ACHN (cell line): ENCODE data around the gene RNU4-1.
"Not testable (repeated sequence)": the region's sequence is repeated elsewhere in the genome, so short reads cannot be mapped to it uniquely, and the experiment has no call there.

Experiments
- DNase-seq: peaks from one replicate; pipeline ENCODE4 v3.0.0-alpha.2; 2015
- in situ Hi-C: cut with HindIII; loops from 2 replicates; pipeline ENCODE4 v1.10.0; 2017; ENCODE audit warnings: low sequenced_read_pairs, low pct_ligation_motif_present, low pct_unique_long_range_greater_than_20kb

RNU4-1 gene

DNA sequence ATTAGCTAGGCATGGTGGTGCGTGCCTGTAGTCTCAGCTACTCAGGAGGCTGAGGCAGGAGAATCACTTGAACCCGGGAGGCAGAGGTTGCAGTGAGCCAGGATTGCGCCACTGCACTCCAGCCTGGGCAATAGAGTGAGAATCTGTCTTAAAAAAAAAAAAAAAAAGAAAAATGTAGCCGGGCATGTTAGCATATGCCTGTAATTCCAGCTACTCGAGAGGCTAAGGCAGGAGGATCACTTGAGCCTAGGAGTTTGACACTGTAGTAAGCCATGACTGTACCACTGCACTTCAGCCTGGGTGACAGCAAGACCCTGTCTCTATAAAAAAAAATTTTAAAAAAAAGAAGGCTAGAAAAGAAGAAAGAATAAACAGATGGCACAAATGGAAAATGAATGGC is 46.3 kb downstream of the RNU4-1 start:
- DNase-seq, in situ Hi-C loops: not testable (repeated sequence)
